ENCODE results near the gene MUC15. TPM values are rescaled to one million over a fixed set of nuclear protein-coding genes. Genes with fewer than 3 reads are reported as not detected.

MUC15 gene, protein sequence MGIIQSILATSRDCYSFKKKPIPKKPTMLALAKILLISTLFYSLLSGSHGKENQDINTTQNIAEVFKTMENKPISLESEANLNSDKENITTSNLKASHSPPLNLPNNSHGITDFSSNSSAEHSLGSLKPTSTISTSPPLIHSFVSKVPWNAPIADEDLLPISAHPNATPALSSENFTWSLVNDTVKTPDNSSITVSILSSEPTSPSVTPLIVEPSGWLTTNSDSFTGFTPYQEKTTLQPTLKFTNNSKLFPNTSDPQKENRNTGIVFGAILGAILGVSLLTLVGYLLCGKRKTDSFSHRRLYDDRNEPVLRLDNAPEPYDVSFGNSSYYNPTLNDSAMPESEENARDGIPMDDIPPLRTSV
- total RNA-seq (2021; fragmentation: NEBNext Ultra II Directional; extraction: Animal tissue kit (Norgen Biotek cat#: 25700)) = not detected
- long read RNA-seq = 0 reads

DNA sequence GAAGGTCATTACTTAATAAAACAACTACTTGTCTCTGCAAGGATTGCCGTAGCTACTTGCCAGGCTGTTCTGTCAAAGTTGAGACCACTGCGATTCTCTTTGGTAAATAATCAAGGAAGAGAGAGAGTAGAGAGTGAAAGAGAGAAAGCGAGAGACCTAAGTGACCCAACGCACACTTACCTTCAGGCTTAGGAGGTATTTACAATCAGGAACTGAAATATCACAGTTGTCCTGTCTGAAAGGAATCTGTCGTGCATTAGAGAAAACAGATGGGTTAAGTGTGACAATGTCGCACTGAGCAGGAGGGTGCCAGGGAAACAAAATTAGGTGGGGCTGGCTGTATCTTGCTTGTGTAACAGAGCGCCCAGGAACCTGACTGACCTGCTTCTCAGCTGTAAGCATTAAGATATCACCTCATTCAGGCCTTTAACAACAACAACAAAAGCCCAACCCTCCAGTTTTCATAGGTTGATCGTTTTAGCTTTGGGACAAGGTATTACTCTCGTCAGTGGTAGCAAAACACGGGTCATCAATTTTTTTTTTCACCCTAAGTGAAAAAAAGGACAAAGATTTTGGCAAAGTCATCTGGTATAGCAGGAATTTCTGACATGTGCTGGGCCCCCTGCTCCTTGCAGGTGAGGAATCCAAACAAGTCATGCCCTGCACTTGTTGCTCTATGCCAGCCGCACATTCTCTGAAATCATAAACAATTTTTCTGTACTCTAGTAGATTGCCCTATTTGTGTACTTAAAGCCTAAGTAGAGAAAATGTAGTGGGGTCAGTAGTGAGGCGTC is at the start of gene MUC15:
Gene MUC15 (minus strand): TSS at position 403 of the 794 bp plus-strand sequence. CDS start 5,169 bp downstream, outside the sequence.
- Mint-ChIP-seq H3K9me3 (no peaks in the 10 kb centered on the region), H3K27ac (no peak within 1 kb of the TSS), H3K27me3 (ENCODE audit: insufficient read depth) (no peaks in the 10 kb centered on the region), H3K4me1 (ENCODE audit: low read depth) (no peaks in the 10 kb centered on the region), H3K4me3 (no peak within 1 kb of the TSS), H3K36me3 (ENCODE audit: low read depth) (no peaks in the 10 kb centered on the region)
- DNase-seq = no peak
- TF ChIP-seq, protein P1, sequence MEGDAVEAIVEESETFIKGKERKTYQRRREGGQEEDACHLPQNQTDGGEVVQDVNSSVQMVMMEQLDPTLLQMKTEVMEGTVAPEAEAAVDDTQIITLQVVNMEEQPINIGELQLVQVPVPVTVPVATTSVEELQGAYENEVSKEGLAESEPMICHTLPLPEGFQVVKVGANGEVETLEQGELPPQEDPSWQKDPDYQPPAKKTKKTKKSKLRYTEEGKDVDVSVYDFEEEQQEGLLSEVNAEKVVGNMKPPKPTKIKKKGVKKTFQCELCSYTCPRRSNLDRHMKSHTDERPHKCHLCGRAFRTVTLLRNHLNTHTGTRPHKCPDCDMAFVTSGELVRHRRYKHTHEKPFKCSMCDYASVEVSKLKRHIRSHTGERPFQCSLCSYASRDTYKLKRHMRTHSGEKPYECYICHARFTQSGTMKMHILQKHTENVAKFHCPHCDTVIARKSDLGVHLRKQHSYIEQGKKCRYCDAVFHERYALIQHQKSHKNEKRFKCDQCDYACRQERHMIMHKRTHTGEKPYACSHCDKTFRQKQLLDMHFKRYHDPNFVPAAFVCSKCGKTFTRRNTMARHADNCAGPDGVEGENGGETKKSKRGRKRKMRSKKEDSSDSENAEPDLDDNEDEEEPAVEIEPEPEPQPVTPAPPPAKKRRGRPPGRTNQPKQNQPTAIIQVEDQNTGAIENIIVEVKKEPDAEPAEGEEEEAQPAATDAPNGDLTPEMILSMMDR (IDR thresholded peaks at IDR 0.05) = no peak

DNA sequence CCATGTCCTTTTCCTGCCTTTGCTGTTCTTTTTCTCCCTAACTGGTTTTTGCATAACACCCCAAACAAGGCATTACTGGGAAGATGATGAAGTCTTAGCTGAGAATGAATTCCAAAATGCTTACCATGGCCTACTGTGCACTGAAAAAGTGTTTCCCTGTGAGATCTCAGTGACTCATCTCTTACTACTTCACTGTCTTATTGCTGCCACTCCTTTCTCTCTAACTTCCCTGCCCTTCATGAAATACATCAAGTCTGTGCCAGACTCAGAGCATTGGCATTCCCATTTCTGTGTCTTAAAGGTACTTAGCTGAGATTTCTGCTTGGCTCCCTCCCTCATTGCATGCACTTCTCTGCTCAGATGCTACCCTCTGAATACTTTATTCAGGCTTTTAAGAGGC is 49.1 kb upstream of the MUC15 start:
- H3K9me3 Mint-ChIP-seq = no peaks in the 10 kb centered on the region
- H3K27ac Mint-ChIP-seq = peak overlapping the region; percentile 2; the same call in 1 of the 2 replicates
- DNase-seq = peak; percentile 73
- TF ChIP-seq, protein P1 (IDR thresholded peaks at IDR 0.05) = no peak
- no peaks in the 10 kb centered on the region for H3K36me3 Mint-ChIP-seq (ENCODE audit: low read depth)
- peaks cover 26% of the 10 kb centered on the region for H3K4me1 Mint-ChIP-seq (ENCODE audit: low read depth)
- no peak overlapping the region for H3K4me3 Mint-ChIP-seq
- H3K27me3 Mint-ChIP-seq (ENCODE audit: insufficient read depth) = peaks cover 2% of the 10 kb centered on the region; the same call in 1 of the 2 replicates

DNA sequence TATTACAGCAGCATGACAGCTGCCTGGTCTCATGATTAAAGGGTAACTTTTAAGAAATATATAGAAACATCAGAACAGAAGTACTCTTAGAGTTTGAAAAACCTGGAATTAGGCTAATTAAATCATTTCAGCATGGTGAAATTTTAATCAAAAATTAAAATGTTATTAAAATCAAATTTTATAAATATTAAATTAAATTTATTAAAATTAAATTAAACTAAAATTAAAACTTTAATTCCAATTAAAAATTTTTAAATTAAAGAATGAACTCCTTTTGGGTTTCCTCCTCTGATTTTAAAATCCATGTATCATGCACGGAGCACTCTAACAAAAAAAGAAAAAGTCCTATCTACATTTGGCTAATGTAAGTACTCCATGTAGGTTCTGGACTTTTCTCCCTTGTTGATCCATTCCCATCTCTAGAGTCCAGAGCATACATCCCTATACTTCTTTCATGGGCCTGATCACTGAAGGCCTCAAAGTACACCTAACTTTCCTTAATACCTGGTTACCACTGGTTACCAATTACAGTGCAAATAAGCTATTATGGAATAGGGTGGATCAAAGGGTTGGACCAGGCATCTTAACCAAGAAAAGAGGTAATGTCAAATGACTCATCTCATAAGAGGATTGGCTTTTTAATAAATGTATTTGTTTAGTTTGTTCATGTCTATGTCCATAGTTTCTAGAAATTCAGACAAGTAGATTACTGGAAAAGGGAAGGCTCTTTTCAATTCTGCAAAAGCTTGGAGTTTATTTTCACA is 48.4 kb upstream of the MUC15 start:
- H3K4me3 Mint-ChIP-seq = no peak overlapping the region
- no peaks in the 10 kb centered on the region for H3K27me3 Mint-ChIP-seq (ENCODE audit: insufficient read depth)
- no peaks in the 10 kb centered on the region for H3K36me3 Mint-ChIP-seq (ENCODE audit: low read depth)
- H3K4me1 Mint-ChIP-seq (ENCODE audit: low read depth) = peaks cover 26% of the 10 kb centered on the region
- DNase-seq = no peak
- no peaks in the 10 kb centered on the region for H3K9me3 Mint-ChIP-seq
- TF ChIP-seq, protein P1 (IDR thresholded peaks at IDR 0.05) = no peak
- H3K27ac Mint-ChIP-seq = peak overlapping the region; percentile 2; the same call in 1 of the 2 replicates

DNA sequence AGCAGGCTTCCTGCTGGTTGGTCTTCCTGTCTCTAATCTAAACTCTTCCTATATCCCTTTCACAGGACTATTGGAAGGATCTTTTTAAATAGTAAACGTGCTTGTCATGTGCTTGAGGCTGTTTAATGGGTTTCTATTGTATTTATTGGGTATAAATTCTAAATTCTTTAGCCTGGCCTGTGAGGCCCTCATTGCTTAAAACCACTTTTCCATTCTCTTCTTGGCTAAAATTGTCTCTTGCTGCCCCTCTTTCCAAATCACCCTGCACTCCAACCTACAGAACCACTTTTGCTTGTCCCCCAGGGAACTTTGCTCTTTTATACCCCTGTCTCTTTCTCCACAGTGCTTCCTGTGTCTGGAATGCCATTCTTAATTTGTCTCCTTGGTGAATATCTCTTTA is 46.4 kb upstream of the MUC15 start:
- H3K36me3 Mint-ChIP-seq (ENCODE audit: low read depth) = no peaks in the 10 kb centered on the region
- no peak overlapping the region for H3K4me3 Mint-ChIP-seq
- DNase-seq = no peak
- peaks cover 3% of the 10 kb centered on the region; the same call in 1 of the 2 replicates for H3K27me3 Mint-ChIP-seq (ENCODE audit: insufficient read depth)
- TF ChIP-seq, protein P1 (IDR thresholded peaks at IDR 0.05) = no peak
- no peak overlapping the region for H3K27ac Mint-ChIP-seq
- no peaks in the 10 kb centered on the region for H3K9me3 Mint-ChIP-seq
- peaks cover 26% of the 10 kb centered on the region for H3K4me1 Mint-ChIP-seq (ENCODE audit: low read depth)

DNA sequence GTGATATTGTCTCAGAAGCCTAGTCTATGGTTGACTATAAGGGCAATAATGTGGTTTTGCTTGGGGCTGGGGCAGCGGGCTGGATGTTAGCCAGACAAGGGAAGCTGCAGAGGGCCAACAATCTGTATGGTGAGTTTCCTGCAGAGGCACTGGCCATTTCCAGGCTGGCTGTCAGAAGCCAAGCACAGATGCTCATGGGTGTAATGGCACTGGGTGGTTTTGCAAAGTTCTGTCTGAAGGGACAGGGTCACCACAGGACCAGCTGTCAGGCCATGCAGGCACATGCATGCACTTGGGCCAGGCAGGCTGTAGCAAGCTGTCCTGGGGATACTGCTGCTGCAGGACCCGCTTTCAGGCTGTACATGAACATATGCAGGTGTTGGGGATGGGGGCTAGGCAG is 41.7 kb upstream of the MUC15 start:
- Mint-ChIP-seq H3K4me3 (no peak overlapping the region), H3K27ac (no peak overlapping the region), H3K27me3 (ENCODE audit: insufficient read depth) (peaks cover 3% of the 10 kb centered on the region; the same call in 1 of the 2 replicates), H3K9me3 (no peaks in the 10 kb centered on the region), H3K4me1 (ENCODE audit: low read depth) (no peaks in the 10 kb centered on the region), H3K36me3 (ENCODE audit: low read depth) (no peaks in the 10 kb centered on the region)
- TF ChIP-seq, protein P1 (IDR thresholded peaks at IDR 0.05) = no peak
- no peak for DNase-seq
